HepG2 (cell line): ENCODE data around the gene TM9SF2. TPM values are rescaled to one million over a fixed set of nuclear protein-coding genes. Genes with fewer than 3 reads are reported as not detected.

Experiments
- ATAD3A ChIP-seq: sonication (generic); formaldehyde crosslinking; IDR thresholded peaks from 2 replicates; pipeline ENCODE4 v1.4.0; 2020; ENCODE audit warnings: missing genetic modification reagents
- FOXA3 ChIP-seq: IDR thresholded peaks from 2 replicates; pipeline ENCODE4 v1.6.1; 2016; ENCODE audit warnings: missing genetic modification reagents, missing compliant biosample characterization
- FOXM1 ChIP-seq: sonication (generic); formaldehyde crosslinking; IDR thresholded peaks from 2 replicates; pipeline ENCODE4 v1.5.0; 2020; ENCODE audit warnings: missing genetic modification reagents
- MYC ChIP-seq: sonication (generic); formaldehyde crosslinking; IDR thresholded peaks from 2 replicates; pipeline ENCODE4 v1.9.0; 2021; ENCODE audit warnings: missing genetic modification reagents, borderline replicate concordance
- NRL ChIP-seq: sonication (generic); formaldehyde crosslinking; IDR thresholded peaks from 2 replicates; pipeline ENCODE4 v1.5.0; 2020; ENCODE audit warnings: missing genetic modification reagents, mild to moderate bottlenecking, moderate library complexity, borderline replicate concordance
- SATB2 ChIP-seq: sonication (generic); formaldehyde crosslinking; IDR thresholded peaks from 2 replicates; pipeline ENCODE4 v1.5.0; 2020; ENCODE audit warnings: missing genetic modification reagents
- SRSF9 ChIP-seq: fragments of 200-400 bp; formaldehyde crosslinking; IDR thresholded peaks from 2 replicates; pipeline ENCODE4 v1.6.1; 2018; ENCODE audit warnings: borderline replicate concordance, mild to moderate bottlenecking, low read depth, low read length; ENCODE audit not compliant: insufficient read depth, poor library complexity, severe bottlenecking
- ZMAT5 ChIP-seq: sonication (generic); formaldehyde crosslinking; IDR thresholded peaks from 2 replicates; pipeline ENCODE4 v1.5.0; 2020; ENCODE audit warnings: mild to moderate bottlenecking, low read depth, missing genetic modification reagents, borderline replicate concordance
- ZNF264 ChIP-seq: sonication (generic); formaldehyde crosslinking; IDR thresholded peaks from 2 replicates; pipeline ENCODE4 v1.4.0; 2020; ENCODE audit warnings: missing genetic modification reagents
- ZNF337 ChIP-seq: sonication (generic); formaldehyde crosslinking; IDR thresholded peaks from 2 replicates; pipeline ENCODE4 v1.5.1; 2020; ENCODE audit warnings: missing genetic modification reagents, low read depth, mild to moderate bottlenecking, borderline replicate concordance
- ZNF569 ChIP-seq: sonication (generic); formaldehyde crosslinking; IDR thresholded peaks from 2 replicates; pipeline ENCODE4 v1.5.0; 2020; ENCODE audit warnings: mild to moderate bottlenecking, missing genetic modification reagents, moderate library complexity, borderline replicate concordance
- ZNF660 ChIP-seq: sonication (generic); formaldehyde crosslinking; IDR thresholded peaks from 2 replicates; pipeline ENCODE4 v1.5.1; 2020; ENCODE audit warnings: mild to moderate bottlenecking, low read depth, missing genetic modification reagents, borderline replicate concordance
- ZNF75D ChIP-seq: sonication (generic); formaldehyde crosslinking; IDR thresholded peaks from 2 replicates; pipeline ENCODE4 v1.8.1; 2023; ENCODE audit warnings: missing genetic modification reagents, mild to moderate bottlenecking, borderline replicate concordance
- polyA plus RNA-seq, 8 experiments: library from polyadenylated mRNA; depleted of rRNA in 3 of 8; stranded (reverse) in 7 of 8; unstranded in 1 of 8; fragments of >200 nt; fragmentation: Illumina TruSeq in 4 of 8; extraction: Trizol in 4 of 8; gene quantifications; 2 replicates each; pipeline versions ENCODE4 v1.2.1 to v1.2.3, GENCODE V29; 2011 to 2016; ENCODE audit warnings: low read depth in 4 of 8, missing spikeins in 1 of 8, mixed read lengths in 1 of 8; ENCODE audit not compliant: insufficient read depth in 1 of 8
- total RNA-seq, 5 experiments: library from RNA; depleted of rRNA; stranded (reverse); fragments of >200 nt; fragmentation: Illumina TruSeq; extraction: Trizol; gene quantifications; 2 replicates each; pipeline ENCODE4 v1.2.3, GENCODE V29; 2016; ENCODE audit warnings: low read depth in 1 of 5
- TF ChIP-seq, protein P1 (sequence below): sonication (generic); formaldehyde crosslinking; IDR thresholded peaks from 2 replicates; pipeline ENCODE4 v1.4.0; 2020; ENCODE audit warnings: low read depth, missing genetic modification reagents
- TF ChIP-seq, protein P2 (sequence below), 2 experiments: sonication (generic) in 1 of 2; formaldehyde crosslinking in 1 of 2; IDR thresholded peaks; 2 replicates each; pipeline versions ENCODE4 v1.4.0 to v1.6.1; 2016 to 2020; ENCODE audit warnings: borderline replicate concordance in 1 of 2, low read depth in 1 of 2, mild to moderate bottlenecking in 1 of 2, missing genetic modification reagents in 1 of 2
- TF ChIP-seq, protein P3 (sequence below): fragments of 450-650 bp; IDR thresholded peaks from 2 replicates; pipeline ENCODE4 v1.6.1; 2017; ENCODE audit warnings: mild to moderate bottlenecking

Gene TM9SF2
- total and polyA plus RNA-seq, 2 of the 13 experiments (the other 11 are each of a cell fraction or from before 2014, with no cell fraction given), result 94.1 to 123 TPM

DNA sequence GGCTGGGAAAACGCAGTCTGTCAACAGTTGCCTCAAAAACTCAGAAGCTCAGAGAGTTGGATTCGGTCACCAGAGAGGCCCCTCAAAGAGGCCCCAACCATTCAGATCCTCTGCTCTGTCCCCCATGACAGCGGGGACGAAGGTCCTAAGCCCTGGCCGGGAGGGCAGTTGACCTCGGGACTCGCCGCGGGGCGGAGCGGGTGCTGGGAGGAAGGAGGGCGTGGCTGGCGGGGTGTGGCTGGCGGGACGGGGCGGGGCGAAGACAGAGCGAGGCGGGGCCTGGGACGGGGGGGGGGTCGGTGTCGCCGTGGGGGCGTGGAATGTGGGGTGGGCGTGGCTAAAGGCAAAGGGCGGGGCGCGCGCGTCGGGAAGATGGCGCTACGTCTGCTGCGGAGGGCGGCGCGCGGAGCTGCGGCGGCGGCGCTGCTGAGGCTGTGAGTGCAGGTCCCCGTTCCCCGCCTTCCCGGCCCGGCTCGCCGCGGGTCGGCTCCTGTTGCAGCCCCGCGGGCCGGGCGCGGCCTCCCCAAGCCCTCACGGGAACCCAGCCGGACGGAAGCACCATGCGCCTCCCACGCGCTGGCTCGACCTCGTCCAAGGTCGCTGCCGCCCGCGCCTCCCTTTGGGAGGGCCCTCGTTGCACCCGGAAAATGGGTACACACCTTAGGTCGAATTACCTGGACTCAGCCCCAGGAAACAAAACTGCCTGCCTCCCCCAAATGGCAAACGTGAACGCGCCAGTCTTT, 105.2 kb downstream of the TM9SF2 start, which contains the start of gene CLYBL (continued):
- TF ChIP-seq, protein P1, sequence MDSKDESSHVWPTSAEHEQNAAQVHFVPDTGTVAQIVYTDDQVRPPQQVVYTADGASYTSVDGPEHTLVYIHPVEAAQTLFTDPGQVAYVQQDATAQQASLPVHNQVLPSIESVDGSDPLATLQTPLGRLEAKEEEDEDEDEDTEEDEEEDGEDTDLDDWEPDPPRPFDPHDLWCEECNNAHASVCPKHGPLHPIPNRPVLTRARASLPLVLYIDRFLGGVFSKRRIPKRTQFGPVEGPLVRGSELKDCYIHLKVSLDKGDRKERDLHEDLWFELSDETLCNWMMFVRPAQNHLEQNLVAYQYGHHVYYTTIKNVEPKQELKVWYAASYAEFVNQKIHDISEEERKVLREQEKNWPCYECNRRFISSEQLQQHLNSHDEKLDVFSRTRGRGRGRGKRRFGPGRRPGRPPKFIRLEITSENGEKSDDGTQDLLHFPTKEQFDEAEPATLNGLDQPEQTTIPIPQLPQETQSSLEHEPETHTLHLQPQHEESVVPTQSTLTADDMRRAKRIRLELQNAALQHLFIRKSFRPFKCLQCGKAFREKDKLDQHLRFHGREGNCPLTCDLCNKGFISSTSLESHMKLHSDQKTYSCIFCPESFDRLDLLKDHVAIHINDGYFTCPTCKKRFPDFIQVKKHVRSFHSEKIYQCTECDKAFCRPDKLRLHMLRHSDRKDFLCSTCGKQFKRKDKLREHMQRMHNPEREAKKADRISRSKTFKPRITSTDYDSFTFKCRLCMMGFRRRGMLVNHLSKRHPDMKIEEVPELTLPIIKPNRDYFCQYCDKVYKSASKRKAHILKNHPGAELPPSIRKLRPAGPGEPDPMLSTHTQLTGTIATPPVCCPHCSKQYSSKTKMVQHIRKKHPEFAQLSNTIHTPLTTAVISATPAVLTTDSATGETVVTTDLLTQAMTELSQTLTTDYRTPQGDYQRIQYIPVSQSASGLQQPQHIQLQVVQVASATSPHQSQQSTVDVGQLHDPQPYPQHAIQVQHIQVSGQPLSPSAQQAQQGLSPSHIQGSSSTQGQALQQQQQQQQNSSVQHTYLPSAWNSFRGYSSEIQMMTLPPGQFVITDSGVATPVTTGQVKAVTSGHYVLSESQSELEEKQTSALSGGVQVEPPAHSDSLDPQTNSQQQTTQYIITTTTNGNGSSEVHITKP (CRISPR knock-in tag), result peak; percentile 26; the same call in 1 of the 2 replicates
- TF ChIP-seq SATB2, result no peak
- no peak for TF ChIP-seq FOXM1 (CRISPR knock-in tag)
- peak; percentile 94 for TF ChIP-seq MYC
- TF ChIP-seq SRSF9, result no peak
- TF ChIP-seq, protein P2, sequence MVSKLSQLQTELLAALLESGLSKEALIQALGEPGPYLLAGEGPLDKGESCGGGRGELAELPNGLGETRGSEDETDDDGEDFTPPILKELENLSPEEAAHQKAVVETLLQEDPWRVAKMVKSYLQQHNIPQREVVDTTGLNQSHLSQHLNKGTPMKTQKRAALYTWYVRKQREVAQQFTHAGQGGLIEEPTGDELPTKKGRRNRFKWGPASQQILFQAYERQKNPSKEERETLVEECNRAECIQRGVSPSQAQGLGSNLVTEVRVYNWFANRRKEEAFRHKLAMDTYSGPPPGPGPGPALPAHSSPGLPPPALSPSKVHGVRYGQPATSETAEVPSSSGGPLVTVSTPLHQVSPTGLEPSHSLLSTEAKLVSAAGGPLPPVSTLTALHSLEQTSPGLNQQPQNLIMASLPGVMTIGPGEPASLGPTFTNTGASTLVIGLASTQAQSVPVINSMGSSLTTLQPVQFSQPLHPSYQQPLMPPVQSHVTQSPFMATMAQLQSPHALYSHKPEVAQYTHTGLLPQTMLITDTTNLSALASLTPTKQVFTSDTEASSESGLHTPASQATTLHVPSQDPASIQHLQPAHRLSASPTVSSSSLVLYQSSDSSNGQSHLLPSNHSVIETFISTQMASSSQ (IDR thresholded peaks at IDR 0.05; ENCODE audit: low read depth), result no peak; the same call in 1 of the 2 replicates
- TF ChIP-seq, protein P2 (CRISPR knock-in tag; IDR thresholded peaks at IDR 0.05; ENCODE audit: borderline replicate concordance), result 0 out of 2 replicates have a peak, but pooled peaks have one; percentile 37
- TF ChIP-seq ZNF264, result no peak; the same call in 1 of the 2 replicates
- no peak for TF ChIP-seq ZNF660 (CRISPR knock-in tag)
- TF ChIP-seq NRL (CRISPR knock-in tag), result no peak
- TF ChIP-seq ZMAT5, result no peak
- TF ChIP-seq ZNF569 (CRISPR knock-in tag), result no peak
- no peak for TF ChIP-seq ATAD3A (CRISPR knock-in tag)
- TF ChIP-seq FOXA3 (CRISPR knock-in tag), result no peak
- TF ChIP-seq ZNF75D (CRISPR knock-in tag), result no peak
- peak; percentile 8; the same call in 1 of the 2 replicates for TF ChIP-seq ZNF337 (CRISPR knock-in tag)
- TF ChIP-seq, protein P3, sequence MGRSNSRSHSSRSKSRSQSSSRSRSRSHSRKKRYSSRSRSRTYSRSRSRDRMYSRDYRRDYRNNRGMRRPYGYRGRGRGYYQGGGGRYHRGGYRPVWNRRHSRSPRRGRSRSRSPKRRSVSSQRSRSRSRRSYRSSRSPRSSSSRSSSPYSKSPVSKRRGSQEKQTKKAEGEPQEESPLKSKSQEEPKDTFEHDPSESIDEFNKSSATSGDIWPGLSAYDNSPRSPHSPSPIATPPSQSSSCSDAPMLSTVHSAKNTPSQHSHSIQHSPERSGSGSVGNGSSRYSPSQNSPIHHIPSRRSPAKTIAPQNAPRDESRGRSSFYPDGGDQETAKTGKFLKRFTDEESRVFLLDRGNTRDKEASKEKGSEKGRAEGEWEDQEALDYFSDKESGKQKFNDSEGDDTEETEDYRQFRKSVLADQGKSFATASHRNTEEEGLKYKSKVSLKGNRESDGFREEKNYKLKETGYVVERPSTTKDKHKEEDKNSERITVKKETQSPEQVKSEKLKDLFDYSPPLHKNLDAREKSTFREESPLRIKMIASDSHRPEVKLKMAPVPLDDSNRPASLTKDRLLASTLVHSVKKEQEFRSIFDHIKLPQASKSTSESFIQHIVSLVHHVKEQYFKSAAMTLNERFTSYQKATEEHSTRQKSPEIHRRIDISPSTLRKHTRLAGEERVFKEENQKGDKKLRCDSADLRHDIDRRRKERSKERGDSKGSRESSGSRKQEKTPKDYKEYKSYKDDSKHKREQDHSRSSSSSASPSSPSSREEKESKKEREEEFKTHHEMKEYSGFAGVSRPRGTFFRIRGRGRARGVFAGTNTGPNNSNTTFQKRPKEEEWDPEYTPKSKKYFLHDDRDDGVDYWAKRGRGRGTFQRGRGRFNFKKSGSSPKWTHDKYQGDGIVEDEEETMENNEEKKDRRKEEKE, result no peak
